GF-D8 (cell line): ENCODE measurements around the gene CATSPER3.

Experiments
- DNase-seq: peaks from one replicate; lab custom pipeline; 2025; lab: John Stamatoyannopoulos, UW

The CATSPER3 gene

DNA sequence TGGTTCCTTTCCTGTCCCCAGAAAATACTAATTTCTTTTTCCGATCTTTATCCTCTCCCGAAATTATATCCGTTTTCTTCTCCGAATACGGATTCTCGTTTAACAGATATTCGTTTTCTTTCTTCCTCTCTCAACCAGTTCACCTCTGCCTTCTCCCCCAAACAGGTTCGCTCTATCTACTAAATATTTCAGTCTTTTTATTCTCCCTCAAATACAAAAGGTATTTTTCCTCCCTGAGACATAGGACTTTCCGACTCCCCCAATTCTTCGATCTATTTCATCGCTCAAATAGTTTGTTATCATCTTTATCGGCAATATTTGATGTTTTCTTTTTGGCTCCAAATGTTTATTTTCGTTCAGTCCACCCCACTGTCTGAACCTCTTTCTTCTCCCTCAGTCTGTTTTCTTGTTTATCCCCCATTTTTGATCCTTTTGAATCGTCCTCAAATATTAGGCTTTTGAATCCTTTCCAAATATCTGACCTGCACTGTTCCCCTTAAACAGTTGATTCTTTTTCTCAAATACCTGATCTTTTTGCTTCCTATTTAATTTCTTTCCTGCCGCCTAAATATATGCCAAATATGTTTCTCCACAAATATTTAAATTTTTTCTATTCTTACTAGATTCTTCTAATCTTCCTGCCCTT is 61.9 kb downstream of the CATSPER3 start:
- no peak for DNase-seq

DNA sequence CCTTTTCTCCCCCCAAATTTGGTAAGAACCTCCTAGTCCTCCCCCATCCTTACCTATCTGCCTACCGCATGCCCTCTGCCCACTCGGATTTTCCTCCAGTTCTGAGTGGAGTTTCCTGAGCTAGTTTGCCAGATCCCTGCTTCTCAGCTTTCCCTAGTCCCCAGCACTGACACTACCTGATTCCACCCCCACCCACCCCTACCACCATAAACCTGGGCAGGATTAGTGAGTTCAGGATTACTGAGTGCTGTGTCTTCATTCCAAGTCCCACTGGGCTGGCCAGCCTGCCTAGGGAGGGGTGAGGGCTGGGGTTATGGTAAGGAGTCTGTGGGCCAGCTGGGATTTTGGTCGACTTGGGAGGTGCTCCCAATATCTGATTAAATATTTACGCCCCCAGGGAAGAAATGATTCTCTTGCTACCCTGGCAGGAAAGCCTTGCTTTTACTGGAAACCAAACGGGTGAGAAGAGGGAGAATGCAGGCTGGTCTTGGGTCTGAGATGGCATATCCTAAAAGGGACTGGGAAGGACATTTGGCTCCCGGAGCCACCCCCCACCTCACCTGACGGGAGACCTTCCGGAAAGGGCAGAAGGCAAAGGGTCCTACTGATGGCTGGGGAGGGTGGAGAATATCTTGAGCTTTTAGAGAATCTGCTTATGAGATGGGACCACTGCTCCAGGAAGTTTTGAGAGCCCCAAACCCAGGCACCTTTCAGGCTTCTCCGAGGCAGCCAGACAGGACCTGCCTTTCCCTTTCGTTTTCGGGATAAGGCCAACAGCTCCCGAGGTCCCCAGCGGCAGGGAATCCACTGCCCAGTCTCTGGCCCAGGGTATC is 62.6 kb downstream of the CATSPER3 start:
- no peak for DNase-seq

DNA sequence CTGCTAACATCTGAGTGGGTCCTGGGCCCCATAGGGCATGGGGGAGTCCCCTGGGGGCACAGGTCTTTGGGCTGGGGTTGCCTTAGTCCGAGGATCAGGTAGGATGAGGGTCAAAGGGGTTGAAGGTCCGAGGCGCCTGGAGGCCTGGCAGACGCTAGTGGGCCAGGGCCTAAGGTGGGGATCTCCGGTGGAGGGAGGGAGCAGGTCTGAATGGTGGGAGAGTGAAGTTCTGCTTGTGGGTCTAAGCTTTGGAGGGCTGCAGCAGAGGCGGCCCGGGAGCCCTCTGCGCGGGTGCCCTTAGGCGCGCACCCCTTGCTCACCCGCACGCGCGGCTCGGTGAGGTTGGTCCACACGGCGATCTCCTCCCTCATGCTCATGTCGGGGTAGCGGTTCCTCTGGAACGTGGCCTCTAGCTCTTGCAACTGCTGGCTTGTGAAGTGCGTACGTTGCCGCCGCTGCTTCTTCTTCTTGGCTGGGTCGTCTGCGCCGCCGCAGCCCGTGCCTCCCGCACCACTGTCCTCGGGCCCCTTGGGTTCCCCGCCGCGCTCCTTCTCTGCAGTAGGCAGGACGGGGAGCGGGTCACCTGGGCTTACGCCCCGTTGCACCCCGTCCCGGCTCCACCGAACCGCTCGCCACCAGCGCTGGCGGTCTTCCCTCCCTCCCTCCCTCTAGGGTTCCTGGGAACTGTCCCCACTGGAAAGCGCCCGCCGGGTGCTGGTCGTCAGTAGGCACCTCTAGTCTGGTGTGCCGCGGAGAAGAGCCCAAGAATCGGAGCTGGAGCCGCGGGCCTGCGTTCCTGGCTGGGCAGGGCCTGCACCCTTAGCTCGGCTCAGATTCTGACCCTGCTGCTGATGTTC is 63.5 kb downstream of the CATSPER3 start:
- no peak for DNase-seq

DNA sequence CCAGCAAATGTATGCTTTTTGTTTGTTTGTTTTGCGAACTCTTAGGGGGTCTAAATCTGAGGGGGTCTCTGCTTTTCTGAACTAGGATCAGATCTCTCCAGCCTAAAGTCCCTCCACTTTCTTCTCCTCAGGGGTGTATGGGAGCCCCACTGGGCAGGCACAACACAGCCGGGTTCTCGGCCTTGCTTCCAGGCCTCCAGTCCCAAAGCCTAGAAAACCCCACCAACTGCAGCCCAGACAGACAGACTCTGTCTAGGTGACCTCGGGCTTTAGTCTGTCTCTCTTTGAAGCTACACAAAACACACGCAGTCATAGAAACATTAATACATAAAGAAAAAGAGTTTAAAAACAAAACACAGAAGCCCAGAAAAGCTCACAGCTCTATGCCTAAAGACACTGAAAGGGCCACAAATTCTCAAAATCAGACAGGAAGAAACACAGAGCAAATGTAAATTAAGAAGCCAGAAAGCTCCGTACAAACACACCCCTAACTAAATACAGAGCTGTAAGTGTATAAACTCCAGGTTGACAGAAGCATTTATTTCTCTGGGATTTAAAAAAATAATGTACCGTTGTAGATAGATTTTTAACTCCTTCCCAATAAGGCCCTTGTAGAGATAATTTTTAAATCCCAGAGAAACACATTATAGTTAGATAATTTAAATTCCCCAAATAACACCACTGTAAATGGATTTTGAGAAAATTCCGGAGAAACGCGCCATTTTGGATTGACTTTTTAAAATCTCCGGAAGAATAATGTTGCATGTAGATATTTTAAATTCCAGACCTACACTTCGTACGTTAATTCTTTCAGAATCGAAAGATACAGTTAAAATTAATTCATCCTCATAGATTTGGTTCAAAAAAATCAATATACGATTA is 64.3 kb downstream of the CATSPER3 start:
- no peak for DNase-seq

DNA sequence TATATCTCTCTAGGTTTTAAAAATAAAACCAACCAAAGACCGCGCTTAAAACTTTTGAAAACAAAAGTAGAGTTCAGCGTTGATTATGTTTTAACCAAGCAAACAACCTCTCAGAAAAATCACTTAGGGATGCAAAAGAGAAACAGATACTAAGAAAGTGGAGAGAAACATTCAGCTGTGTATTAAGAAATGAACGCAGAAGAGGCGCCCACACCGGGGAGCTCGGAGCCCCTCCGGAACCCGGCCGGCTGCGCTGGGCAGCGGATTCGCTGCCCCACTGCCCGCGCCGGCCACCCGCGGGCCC is 64.9 kb downstream of the CATSPER3 start:
- DNase-seq, result no peak

DNA sequence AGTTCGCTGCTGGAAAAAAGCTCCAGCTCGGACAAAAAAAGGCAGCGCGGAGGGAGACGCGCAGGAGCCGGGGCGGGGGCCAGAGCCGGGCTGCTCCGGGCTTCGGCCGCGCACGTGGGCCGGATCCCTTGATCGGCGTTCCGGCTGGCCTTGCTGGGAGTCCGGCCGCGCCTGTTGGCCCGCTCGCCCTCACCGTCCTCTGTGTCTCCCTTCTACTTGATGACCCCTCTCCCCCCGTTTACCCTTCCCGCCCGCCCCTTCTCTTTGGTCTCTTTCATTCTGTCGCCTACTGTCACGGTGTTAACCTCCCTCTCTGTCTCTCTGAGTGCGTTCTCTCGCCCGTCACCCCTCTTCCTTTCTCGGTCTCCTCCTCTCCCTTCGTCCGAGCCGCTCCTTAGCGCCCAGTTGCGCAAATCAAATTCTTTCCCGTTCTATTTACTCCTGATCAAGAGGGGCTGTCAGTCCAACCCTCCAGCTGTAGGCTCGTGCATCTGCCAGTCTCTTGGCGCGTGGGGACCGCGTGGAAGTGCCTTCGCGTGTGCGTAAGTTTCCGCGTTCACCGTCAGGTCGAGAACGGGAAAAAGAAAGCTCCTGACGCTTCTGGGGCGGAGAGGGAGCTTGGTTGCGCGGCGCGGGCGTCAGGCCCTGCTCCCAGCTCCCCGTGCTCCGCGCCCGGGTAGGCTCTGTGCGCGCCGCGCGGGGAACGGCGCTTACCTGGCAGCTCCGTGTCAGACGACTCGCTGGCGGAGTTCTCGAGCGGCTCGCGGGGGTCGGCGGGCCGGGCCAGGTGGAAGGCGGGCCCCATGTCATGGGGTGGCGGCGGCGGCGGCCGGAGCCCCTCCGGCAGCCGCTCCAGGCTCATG is 65.5 kb downstream of the CATSPER3 start:
- no peak for DNase-seq

DNA sequence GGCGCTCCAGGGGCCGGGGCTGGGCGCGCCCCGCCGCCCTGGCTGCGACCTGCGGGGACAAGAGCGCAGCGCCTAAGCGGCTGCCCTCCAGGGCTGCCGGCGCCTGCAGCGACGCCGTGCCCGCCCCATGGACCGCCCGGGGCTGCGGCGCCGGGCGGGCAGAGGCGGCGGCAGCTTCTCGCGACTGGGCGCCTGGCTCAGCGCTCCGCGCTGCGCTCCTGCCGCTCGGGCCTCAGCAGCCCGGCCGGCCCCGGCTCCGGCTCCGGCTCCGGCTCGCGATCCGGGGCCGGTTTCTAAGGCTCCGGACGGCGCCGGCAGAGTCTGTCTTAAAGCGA is 66.2 kb downstream of the CATSPER3 start, which contains the start of gene PITX1:
PITX1 (minus strand) TSS at position 328 of the 335 bp plus-strand sequence. CDS start 347 bp downstream, outside the sequence.
- no peak for DNase-seq

DNA sequence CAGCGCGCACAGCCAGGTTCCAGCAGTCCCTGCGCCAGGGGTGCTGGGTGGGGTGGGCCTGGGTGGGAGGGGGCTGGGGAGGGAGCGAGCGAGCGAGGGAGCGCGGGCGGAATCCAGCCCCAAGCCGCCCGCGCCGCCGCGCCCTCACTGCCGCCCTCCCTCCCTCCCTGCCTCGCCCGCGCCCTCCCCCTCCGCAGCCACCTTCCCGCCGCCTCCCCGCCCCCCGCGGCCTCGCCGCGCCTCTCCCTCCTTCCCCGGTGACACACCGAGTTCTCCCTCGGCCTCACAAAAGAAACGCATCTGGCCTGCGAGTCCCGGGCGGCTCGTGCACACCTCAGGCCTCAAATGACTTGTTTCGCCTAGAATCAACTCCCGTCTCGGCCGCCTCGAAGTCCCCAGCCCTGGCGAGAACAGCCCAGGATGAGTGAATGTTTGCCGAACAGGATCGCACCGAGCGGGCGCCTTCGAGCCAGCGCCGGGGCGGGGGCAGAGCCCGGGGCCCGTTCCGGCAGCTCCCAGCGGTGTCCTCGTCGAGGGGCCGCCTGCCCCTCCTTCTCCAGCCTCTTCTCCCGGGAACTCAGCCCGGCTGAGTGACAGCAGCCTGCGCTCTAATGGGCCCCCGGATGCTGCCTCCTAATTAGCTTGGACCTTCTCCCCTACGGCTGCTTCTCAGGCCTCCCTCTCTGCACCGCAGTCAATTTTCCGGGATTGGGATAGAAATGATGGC is 66.7 kb downstream of the CATSPER3 start:
- DNase-seq, result no peak

DNA sequence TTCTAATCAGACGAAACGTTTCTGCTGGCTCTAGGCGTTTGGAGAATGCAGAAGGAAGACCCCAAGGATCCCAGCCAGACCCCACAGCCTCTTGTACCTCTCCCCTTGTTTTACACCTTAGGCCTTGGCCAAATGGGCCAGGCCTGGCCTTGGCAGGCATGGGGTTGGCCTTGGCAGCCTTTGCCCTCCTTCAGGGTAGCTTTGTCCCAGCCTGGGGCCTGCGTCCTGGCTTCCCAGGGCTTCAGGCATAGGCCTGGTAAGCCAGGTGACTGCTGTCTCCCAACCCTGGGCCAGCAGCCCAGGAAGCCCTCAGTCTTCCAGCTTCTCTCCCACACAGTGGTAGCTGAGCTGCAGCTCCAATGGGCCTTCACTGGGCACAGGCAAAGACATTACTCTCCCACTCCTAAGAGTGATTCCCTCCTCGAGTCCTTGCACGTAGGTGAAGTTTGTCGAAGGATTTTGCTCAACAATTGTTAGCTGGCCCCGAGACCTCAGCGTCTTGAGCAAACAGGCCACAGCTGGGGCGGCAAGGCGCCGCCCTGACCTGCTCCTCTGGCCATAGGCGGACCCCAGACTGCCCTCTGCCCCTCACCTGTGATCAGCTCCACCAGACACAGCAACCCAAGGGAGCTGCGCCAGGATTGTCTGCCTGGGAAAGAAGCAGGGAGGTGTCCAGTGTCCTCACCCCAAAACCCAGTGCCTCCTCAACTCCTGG is 67.4 kb downstream of the CATSPER3 start:
- DNase-seq, result no peak

DNA sequence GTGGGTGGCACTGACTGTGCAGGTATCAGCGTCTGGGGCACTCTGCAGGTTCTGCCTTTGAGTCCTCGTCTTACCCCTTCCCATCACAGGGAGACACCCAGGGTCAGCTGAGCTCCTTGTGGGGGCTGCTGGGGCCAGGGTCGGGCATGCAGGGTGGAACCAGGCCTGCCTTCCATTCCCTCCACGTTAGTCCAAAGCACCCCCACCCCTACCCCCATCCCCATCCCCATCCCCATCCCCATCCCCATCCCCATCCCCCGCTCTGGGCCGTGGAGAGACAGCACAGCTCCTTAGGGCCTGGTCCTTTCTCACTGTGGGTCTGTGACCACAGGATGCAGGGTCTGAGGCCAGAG is 67.9 kb downstream of the CATSPER3 start:
- no peak for DNase-seq

DNA sequence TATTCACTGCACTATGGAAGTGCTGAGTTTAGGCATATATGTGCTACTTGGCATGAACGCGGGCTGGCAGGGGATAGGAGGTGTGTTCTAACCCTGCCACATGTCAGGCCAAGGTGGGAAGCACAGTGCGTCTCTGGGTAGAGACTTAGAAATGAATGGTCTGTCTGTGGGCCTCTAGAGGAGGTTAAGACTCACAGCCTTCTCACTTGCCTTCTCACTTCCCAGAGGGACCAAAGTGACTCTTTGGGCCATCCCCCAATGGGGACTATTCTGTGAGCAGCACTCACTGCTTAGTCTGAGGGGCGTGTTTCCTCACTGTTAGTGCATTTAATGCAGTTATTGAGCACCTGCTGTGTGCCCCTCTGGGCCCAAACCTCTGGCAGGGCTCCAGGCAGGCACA is 68.7 kb downstream of the CATSPER3 start:
- no peak for DNase-seq

DNA sequence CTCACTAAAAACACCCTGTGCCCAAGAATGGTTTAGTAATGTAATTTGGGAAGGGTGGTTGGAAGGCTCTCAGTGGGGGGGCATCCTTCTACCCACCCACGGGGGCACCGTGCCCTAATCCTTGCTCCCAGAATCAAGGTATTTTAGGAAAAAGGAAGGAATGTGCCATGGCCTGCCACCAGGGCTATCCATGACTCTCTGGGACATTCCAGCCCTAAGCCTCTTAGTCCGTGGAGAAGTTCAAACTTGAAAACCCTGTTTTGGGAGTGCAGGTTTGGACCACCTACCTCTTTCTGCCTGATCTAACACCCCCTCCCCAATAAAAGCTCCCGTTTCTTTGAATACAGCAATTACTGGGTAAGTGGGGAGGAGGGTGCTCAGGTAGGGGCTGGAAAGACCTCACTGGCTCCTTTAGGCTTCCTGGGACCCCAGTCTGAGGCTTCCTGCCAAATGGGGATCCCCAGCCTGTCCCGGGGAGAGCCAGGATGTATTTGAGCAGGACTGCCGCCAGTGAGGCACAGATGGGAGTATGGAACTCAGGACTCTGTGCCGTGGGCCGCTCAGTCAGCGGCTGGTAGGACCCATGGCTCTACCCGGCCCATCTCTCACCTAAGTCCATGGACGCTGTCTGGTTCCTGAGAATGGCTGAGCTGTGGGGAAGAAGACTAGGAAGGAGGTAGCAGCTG is 70.0 kb downstream of the CATSPER3 start:
- DNase-seq, result no peak

DNA sequence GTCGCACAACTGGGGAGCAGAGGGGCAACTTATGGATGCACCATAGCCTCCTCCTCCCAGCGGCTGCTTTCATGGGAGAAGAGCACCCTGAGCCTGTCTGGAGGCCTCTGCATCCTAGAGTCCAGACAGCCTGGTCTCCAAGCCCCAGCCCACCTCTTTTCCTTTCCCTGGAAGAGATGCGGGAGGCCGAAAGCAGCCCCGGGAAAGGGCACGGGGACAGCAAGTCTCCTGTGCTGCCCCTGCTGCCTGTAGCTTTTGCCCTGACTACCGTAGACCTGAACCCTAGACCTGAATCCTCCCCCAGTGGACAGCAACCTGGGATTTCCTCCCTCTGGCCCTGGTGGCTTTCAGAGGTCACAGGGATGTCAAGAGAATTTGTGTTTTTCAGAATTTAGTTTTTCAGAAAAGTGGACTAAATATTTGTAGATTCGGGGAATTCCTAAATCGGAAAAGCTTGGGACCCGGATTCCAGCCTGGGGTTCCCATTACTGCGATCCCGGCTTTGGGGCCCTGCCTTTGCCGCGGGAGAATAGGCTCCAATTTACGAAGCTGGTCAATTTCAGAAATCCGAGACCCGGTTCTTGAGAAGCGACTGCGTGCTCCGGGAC is 70.6 kb downstream of the CATSPER3 start:
- DNase-seq, result no peak

DNA sequence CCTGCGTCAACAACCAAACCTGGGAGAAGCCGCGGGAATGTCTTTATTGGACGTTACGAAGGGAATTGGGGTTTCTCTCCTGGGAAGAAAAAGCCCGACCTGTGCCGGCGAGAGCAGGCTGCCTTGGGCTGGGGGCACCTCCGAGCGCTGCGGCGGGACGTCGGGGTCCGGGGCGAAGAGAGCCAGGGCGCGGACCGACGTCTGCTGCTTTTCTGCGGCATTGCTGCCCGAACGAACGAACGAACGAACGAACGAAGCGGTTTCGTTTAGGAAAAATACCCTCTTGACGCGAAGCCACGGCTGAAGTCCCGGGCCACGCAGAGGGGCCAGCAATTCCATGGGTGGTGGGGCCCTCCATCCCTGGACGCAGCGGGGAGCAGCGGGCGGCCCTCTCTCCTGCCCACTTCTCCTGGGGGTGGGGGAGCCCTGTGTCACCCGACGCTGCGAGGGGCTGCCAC is 71.1 kb downstream of the CATSPER3 start:
- DNase-seq, result no peak

DNA sequence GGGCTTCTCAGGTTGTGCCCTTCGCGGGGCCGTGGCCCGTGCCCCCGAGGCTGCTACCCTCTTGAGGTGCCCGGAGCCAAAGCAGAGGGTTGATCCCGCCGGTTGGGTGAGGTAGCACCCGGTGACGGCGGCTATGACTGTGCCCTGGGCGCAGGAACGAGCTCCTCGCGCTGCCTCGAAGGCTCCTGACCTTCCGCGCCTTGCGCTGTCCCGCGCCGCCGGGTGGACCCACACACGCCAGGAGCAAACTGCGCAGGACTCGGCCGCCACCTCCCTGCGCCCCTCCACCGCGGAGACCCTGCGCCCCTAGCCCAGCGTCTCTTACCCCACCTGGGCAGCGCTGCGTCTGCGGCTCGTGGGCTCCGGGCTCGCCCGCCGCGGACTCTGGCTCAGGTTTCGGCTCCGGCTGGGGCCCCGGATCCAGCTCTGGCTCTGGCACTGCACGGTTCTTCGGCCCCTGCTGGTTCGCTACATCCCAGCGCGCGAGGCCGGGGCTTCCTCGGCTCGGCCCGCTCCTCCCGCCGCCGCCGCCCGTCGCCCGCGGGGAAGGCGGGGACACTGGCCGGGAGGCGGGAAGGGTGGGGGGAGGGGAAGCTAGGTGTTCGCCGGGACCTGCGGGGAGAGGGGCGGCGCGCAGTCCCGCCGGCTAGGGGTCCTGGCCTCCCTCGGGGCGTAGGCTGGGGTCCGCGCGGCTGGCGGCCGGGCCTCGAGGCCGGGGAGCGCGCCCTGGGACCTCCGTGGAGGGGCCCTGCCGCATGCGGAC is 71.7 kb downstream of the CATSPER3 start:
- DNase-seq, result no peak

DNA sequence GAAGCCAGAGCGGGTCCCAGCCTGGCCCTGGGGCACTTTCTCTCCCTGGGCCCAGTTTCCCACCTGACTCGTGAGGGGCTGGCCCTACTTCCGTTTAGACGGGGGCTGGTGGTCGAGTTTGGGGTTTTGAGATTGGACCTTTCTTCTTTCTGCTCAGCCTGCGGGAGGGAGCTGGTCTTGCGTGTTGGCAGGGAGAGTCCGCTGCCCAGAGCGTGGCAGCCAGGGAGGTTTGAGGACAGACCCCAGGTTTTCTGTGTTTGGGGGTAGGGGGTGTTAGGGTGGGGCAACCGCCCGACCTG is 72.3 kb downstream of the CATSPER3 start:
- DNase-seq, result no peak

DNA sequence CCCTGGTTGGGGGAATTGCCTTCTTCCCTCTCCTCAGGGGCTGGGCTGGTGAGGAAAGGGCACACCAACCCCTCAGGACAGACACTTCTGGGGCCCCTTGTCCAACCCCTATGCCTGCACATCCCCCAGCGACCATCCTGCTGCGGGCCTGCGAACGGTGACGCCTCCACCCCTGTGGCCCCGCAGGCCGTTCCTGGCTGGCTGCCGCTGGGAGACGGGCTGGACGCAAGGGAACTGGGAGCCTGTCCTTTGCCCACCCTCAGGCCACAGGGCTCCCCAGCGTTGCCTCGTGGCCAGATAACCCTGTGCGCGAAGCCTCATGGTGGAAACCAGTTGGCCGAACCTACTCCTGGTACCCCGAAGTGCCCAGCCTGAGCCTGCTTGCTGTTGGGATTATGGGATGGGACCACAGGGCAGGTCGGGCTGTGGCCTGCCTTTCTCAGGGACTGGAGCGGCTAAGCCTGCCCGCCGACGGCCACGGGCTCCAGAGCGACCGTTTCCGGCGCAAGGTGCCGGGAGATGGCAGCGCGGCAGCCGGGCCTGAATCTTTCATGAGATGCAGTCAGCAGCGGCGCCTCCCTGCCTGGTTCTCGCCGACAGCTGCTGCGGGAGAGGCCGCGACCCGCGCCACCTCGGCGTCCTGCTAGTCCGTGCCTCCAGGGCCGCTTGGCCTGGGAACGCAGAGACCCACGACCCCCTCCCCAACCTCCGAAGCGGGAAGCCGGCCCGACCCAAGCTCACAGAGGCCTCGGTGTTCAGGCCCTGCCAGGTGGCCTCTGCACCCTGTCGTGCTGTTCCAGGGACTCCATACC is 72.8 kb downstream of the CATSPER3 start:
- no peak for DNase-seq
